IMR-90 (cell line): ENCODE data around the gene RPS3. TPM values are rescaled to one million over a fixed set of nuclear protein-coding genes. Genes with fewer than 3 reads are reported as not detected.

Source experiments
- ATAC-seq: fragments of 200-7000 bp; cut with Tn5 transposase; 2 replicates; pipeline ENCODE4 v1.9.1; 2020; ENCODE audit warnings: low read depth, mild to moderate bottlenecking, moderate library complexity
- BruUV-seq: library from RNA; stranded (reverse); fragments of 400-500 nt; replicated peaks from 2 replicates; lab custom pipeline; 2021; lab: Mats Ljungman, UMichigan
- CTCF ChIA-PET: fragments of 300-600 bp; formaldehyde crosslinking; extraction: SDS; loops from one replicate; lab custom pipeline; 2021; ENCODE audit warnings: antibody characterized with exemption; lab: Yijun Ruan, JAX
- POLR2A ChIA-PET: fragments of 300-600 bp; sonication (Branson Sonifier 250); formaldehyde crosslinking; loops from one replicate; lab custom pipeline; 2022; ENCODE audit warnings: antibody characterized with exemption; ENCODE audit not compliant: unreplicated experiment; lab: Charles Lee
- DNase-seq: peaks from one replicate; pipeline ENCODE4 v3.0.0; 2013
- H2AFZ ChIP-seq: replicated peaks from 2 replicates; pipeline ENCODE3; 2013; ENCODE audit warnings: low read length, mild to moderate bottlenecking; ENCODE audit not compliant: poor library complexity
- H2AK5ac ChIP-seq: 2 replicates; pipeline ENCODE4 v1.6.1; 2013; ENCODE audit warnings: low read depth, low read length, inconsistent platforms
- H2AK9ac ChIP-seq: replicated peaks from 2 replicates; pipeline ENCODE3; 2013; ENCODE audit warnings: mild to moderate bottlenecking, low read depth, low read length, moderate library complexity; ENCODE audit not compliant: poor library complexity
- H2BK120ac ChIP-seq: 2 replicates; pipeline ENCODE4 v1.6.1; 2013; ENCODE audit warnings: low read depth, low read length, inconsistent platforms
- H2BK15ac ChIP-seq: 3 replicates; pipeline ENCODE4 v1.6.1; 2013; ENCODE audit warnings: low read depth, low read length, inconsistent platforms
- H2BK20ac ChIP-seq: 2 replicates; pipeline ENCODE4 v1.6.1; 2013; ENCODE audit warnings: low read depth, mild to moderate bottlenecking, inconsistent platforms, low read length, moderate library complexity
- H2BK5ac ChIP-seq: 2 replicates; pipeline ENCODE4 v1.6.1; 2013; ENCODE audit warnings: mild to moderate bottlenecking, low read depth, low read length, inconsistent platforms; ENCODE audit not compliant: poor library complexity, severe bottlenecking
- H3K14ac ChIP-seq: replicated peaks from 2 replicates; pipeline ENCODE4 v1.6.1; 2013; ENCODE audit warnings: low read depth, low read length, inconsistent platforms
- H3K18ac ChIP-seq: 2 replicates; pipeline ENCODE4 v1.6.1; 2013; ENCODE audit warnings: low read depth, low read length, control low read depth
- H3K23ac ChIP-seq: 2 replicates; pipeline ENCODE4 v1.6.1; 2013; ENCODE audit warnings: low read depth, low read length, inconsistent platforms
- H3K27ac ChIP-seq: 2 replicates; pipeline ENCODE4 v1.5.1; 2013; ENCODE audit warnings: mild to moderate bottlenecking, control low read depth, low read length; ENCODE audit not compliant: insufficient read depth
- H3K27me3 ChIP-seq: 2 replicates; pipeline ENCODE4 v1.6.1; 2013; ENCODE audit warnings: low read length; ENCODE audit not compliant: control insufficient read depth, insufficient read depth
- H3K36me3 ChIP-seq: 2 replicates; pipeline ENCODE4 v1.6.1; 2013; ENCODE audit warnings: low read length, mixed read lengths; ENCODE audit not compliant: control insufficient read depth, insufficient read depth
- H3K4ac ChIP-seq: 2 replicates; pipeline ENCODE4 v1.6.1; 2013; ENCODE audit warnings: low read depth, low read length, inconsistent platforms
- H3K4me1 ChIP-seq: 2 replicates; pipeline ENCODE4 v1.6.1; 2013; ENCODE audit warnings: low read length, mixed read lengths; ENCODE audit not compliant: control insufficient read depth, insufficient read depth
- H3K4me2 ChIP-seq: 2 replicates; pipeline ENCODE4 v1.6.1; 2013; ENCODE audit warnings: low read depth, mild to moderate bottlenecking, control low read depth, low read length, moderate library complexity
- H3K4me3 ChIP-seq: 2 replicates; pipeline ENCODE4 v1.5.1; 2013; ENCODE audit warnings: low read depth, mild to moderate bottlenecking, control low read depth, low read length, moderate library complexity; ENCODE audit not compliant: insufficient read depth
- H3K56ac ChIP-seq: 2 replicates; pipeline ENCODE4 v1.6.1; 2013; ENCODE audit warnings: low read length, inconsistent platforms; ENCODE audit not compliant: insufficient read depth; ENCODE audit errors: extremely low read depth
- H3K79me1 ChIP-seq, 2 experiments: 2 replicates each; pipeline ENCODE4 v1.6.1; 2013; ENCODE audit warnings: low read length in 2 of 2, inconsistent platforms in 1 of 2, low read depth in 1 of 2
- H3K9ac ChIP-seq: 2 replicates; pipeline ENCODE4 v1.6.1; 2013; ENCODE audit warnings: low read depth, low read length, control low read depth
- H3K9me1 ChIP-seq: 2 replicates; pipeline ENCODE4 v1.6.1; 2013; ENCODE audit warnings: low read length, inconsistent platforms; ENCODE audit not compliant: insufficient read depth
- H3K9me3 ChIP-seq: 2 replicates; pipeline ENCODE4 v1.6.1; 2013; ENCODE audit warnings: low read length; ENCODE audit not compliant: control insufficient read depth, insufficient read depth
- H4K20me1 ChIP-seq: 2 replicates; pipeline ENCODE4 v1.6.1; 2013; ENCODE audit warnings: low read length, inconsistent platforms; ENCODE audit not compliant: insufficient read depth
- H4K5ac ChIP-seq: 2 replicates; pipeline ENCODE4 v1.6.1; 2013; ENCODE audit warnings: mild to moderate bottlenecking, low read depth, low read length, control low read depth
- H4K8ac ChIP-seq, 2 experiments: 2 replicates each; pipeline ENCODE4 v1.6.1; 2013; ENCODE audit warnings: low read depth in 2 of 2, low read length in 2 of 2, control low read depth in 1 of 2, inconsistent platforms in 1 of 2
- H4K91ac ChIP-seq: 2 replicates; pipeline ENCODE4 v1.6.1; 2013; ENCODE audit warnings: low read depth, low read length, inconsistent platforms; ENCODE audit not compliant: insufficient read depth
- FOS ChIP-seq: fragments of 150-350 bp; IDR thresholded peaks from 2 replicates; pipeline ENCODE4 v1.6.1; 2016; ENCODE audit warnings: low read depth, low read length
- MAFK ChIP-seq: IDR thresholded peaks from 2 replicates; pipeline ENCODE4 v1.6.1; 2012; ENCODE audit warnings: low read depth, low read length, improper control_type of control experiment
- MXI1 ChIP-seq: IDR thresholded peaks from 2 replicates; pipeline ENCODE4 v1.6.1; 2012; ENCODE audit warnings: low read depth, mild to moderate bottlenecking, low read length, moderate library complexity, borderline replicate concordance
- NFE2L2 ChIP-seq: fragments of 150-350 bp; IDR thresholded peaks from 2 replicates; pipeline ENCODE4 v1.6.1; 2016; ENCODE audit warnings: low read depth, mild to moderate bottlenecking, low read length
- POLR2A ChIP-seq: IDR thresholded peaks from 2 replicates; pipeline ENCODE4 v1.6.1; 2012; ENCODE audit warnings: mild to moderate bottlenecking, low read depth, low read length
- RAD21 ChIP-seq: IDR thresholded peaks from 2 replicates; pipeline ENCODE4 v1.6.1; 2012; ENCODE audit warnings: low read length, improper control_type of control experiment
- RCOR1 ChIP-seq: IDR thresholded peaks from 2 replicates; pipeline ENCODE4 v1.6.1; 2012; ENCODE audit warnings: mild to moderate bottlenecking, low read length, improper control_type of control experiment; ENCODE audit not compliant: insufficient replicate concordance
- SMC3 ChIP-seq: fragments of 150-350 bp; IDR thresholded peaks from 2 replicates; pipeline ENCODE4 v1.6.1; 2016; ENCODE audit warnings: low read depth, mild to moderate bottlenecking, antibody characterized with exemption, low read length, moderate library complexity
- WGBS, 2 experiments: methylation state at CpG; one replicate each; pipeline versions ENCODE4 v1.1.5 to v1.1.7; 2013; ENCODE audit warnings: missing lambda C conversion rate in 2 of 2; ENCODE audit not compliant: insufficient read length in 1 of 2; ENCODE audit errors: extremely low coverage in 2 of 2; 5-methylcytosine and 5-hydroxymethylcytosine counted together
- dilution Hi-C: fragments of 300-500 bp; cut with HindIII; formaldehyde crosslinking; loops from one replicate; pipeline ENCODE4 v1.14.3; 2018; ENCODE audit warnings: low sequenced_read_pairs; ENCODE audit not compliant: unreplicated experiment
- in situ Hi-C: fragments of 300-500 bp; cut with MboI; formaldehyde crosslinking; loops from 3 replicates; pipeline ENCODE4 v1.14.3; 2019; ENCODE audit warnings: low sequenced_read_pairs, inconsistent platforms, mixed read lengths
- intact Hi-C: fragments of 100-400 bp; cut with micrococcal nuclease; formaldehyde crosslinking; loops from 2 replicates; pipeline ENCODE4 v1.10.0; 2022
- polyA plus RNA-seq, 3 experiments: library from polyadenylated mRNA; depleted of rRNA; stranded (reverse); fragments of >200 nt; gene quantifications; 2 replicates each; pipeline ENCODE4 v1.2.3, GENCODE V29; 2012; ENCODE audit warnings: low replicate concordance in 1 of 3
- total RNA-seq: library from RNA; depleted of rRNA; stranded (reverse); fragments of >200 nt; gene quantifications from 2 replicates; pipeline ENCODE4 v1.2.3, GENCODE V29; 2012
- TF ChIP-seq, protein P1 (sequence below): conservative IDR thresholded peaks from 2 replicates; pipeline ENCODE4 v1.5.1; 2012; ENCODE audit warnings: mild to moderate bottlenecking, low read depth, low read length, improper control_type of control experiment
- TF ChIP-seq, protein P2 (sequence below): fragments of 150-350 bp; IDR thresholded peaks from 2 replicates; pipeline ENCODE4 v1.6.1; 2017; ENCODE audit warnings: mild to moderate bottlenecking, antibody characterized with exemption, low read length, low read depth

The RPS3 gene
- total and polyA plus RNA-seq, 2 of the 4 experiments (the other 2 are of a cell fraction): 2,360 to 2,477 TPM

DNA sequence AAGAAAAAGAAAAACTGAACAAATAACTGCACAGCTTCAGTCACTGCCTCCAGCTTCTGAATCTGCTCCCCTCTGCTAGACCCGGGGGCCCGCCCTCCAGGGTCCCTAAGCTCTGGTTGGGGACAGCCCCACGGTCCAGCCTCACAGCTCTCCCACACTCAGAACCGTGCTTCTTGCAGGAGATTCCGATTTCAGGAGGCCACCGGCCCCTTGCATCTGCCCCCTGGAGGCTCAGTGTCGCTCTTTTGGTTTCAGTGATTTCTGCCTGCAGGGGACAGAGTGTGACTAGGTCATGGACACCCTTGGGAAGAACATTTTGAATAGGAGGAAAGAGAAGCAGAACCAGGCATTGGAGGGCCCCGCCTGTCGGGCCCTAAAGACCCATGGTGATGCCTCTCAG is 23.1 kb upstream of the RPS3 start:
- peaks cover 6% of the 10 kb centered on the region; the same call in 1 of the 2 replicates for H3K4me1 ChIP-seq
- no CpG with 5 or more reads among the region's 9 CpGs for WGBS, 2 experiments
- H3K27ac ChIP-seq: no peak overlapping the region
- H2BK20ac ChIP-seq: no peak overlapping the region
- ATAC-seq: no peak
- H2BK5ac ChIP-seq: no peak overlapping the region
- no peaks in the 10 kb centered on the region for H3K79me1 ChIP-seq
- H3K18ac ChIP-seq: no peak overlapping the region
- no peak overlapping the region for H3K4me3 ChIP-seq
- H2AK5ac ChIP-seq: no peak overlapping the region
- H2AFZ ChIP-seq: no peak overlapping the region
- no peaks in the 10 kb centered on the region for H3K9me1 ChIP-seq
- no peak overlapping the region for H3K14ac ChIP-seq
- H3K23ac ChIP-seq: no peak overlapping the region
- DNase-seq: no peak
- H4K5ac ChIP-seq: no peak overlapping the region
- H3K9ac ChIP-seq: no peak overlapping the region
- no peak overlapping the region for H2AK9ac ChIP-seq
- BruUV-seq: no TSS peak
- H2BK15ac ChIP-seq: no peak overlapping the region
- no peak overlapping the region for H4K91ac ChIP-seq
- no peak overlapping the region for H4K8ac ChIP-seq
- intact Hi-C loops: no loop called here
- H3K9me3 ChIP-seq: no peaks in the 10 kb centered on the region
- in situ Hi-C loops: no loop called here
- no peak overlapping the region for H3K4ac ChIP-seq
- H2BK120ac ChIP-seq: no peak overlapping the region
- H3K36me3 ChIP-seq: no peaks in the 10 kb centered on the region
- H3K4me2 ChIP-seq: no peak overlapping the region
- no peak overlapping the region for H3K56ac ChIP-seq
- peaks cover 4% of the 10 kb centered on the region for H3K27me3 ChIP-seq
- POLR2A ChIA-PET: no interaction called here
- no peaks in the 10 kb centered on the region for H4K20me1 ChIP-seq
- dilution Hi-C loops: no loop called here
- TF ChIP-seq POLR2A: no peak
- TF ChIP-seq MAFK: no peak
- TF ChIP-seq, protein P1, sequence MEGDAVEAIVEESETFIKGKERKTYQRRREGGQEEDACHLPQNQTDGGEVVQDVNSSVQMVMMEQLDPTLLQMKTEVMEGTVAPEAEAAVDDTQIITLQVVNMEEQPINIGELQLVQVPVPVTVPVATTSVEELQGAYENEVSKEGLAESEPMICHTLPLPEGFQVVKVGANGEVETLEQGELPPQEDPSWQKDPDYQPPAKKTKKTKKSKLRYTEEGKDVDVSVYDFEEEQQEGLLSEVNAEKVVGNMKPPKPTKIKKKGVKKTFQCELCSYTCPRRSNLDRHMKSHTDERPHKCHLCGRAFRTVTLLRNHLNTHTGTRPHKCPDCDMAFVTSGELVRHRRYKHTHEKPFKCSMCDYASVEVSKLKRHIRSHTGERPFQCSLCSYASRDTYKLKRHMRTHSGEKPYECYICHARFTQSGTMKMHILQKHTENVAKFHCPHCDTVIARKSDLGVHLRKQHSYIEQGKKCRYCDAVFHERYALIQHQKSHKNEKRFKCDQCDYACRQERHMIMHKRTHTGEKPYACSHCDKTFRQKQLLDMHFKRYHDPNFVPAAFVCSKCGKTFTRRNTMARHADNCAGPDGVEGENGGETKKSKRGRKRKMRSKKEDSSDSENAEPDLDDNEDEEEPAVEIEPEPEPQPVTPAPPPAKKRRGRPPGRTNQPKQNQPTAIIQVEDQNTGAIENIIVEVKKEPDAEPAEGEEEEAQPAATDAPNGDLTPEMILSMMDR: 0 out of 2 replicates have a peak, but pooled peaks have one; percentile 2
- no peak for TF ChIP-seq SMC3
- TF ChIP-seq, protein P2, sequence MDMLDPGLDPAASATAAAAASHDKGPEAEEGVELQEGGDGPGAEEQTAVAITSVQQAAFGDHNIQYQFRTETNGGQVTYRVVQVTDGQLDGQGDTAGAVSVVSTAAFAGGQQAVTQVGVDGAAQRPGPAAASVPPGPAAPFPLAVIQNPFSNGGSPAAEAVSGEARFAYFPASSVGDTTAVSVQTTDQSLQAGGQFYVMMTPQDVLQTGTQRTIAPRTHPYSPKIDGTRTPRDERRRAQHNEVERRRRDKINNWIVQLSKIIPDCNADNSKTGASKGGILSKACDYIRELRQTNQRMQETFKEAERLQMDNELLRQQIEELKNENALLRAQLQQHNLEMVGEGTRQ: no peak
- TF ChIP-seq MXI1: no peak
- no peak for TF ChIP-seq NFE2L2
- peak; percentile 16; the same call in 1 of the 2 replicates for TF ChIP-seq RAD21
- TF ChIP-seq RCOR1: no peak
- no peak for TF ChIP-seq FOS
- CTCF ChIA-PET: interaction anchor here (0.6 to 0.7 kb wide), 2 partner anchors 9 to 96 kb away, joined by 3 to 4 read pairs; no protein-coding TSS in a partner anchor
